CD4-positive, alpha-beta T cell (primary cell): ENCODE data around the gene PLEKHA8. TPM values are rescaled to one million over a fixed set of nuclear protein-coding genes. Genes with fewer than 3 reads are reported as not detected.

Experiments
- ATAC-seq: fragments of 200-7000 bp; cut with Tn5 transposase; one replicate; pipeline ENCODE4 v1.10.0; 2022; ENCODE audit warnings: mild to moderate bottlenecking; ENCODE audit not compliant: poor library complexity
- CTCF ChIA-PET: fragments of 350-600 bp; sonication (Branson Sonifier 250); formaldehyde crosslinking; loops from one replicate; lab custom pipeline; 2021; ENCODE audit warnings: antibody characterized with exemption, inconsistent platforms; lab: Charles Lee
- POLR2A ChIA-PET: fragments of 350-600 bp; sonication (Branson Sonifier 250); formaldehyde crosslinking; loops from one replicate; lab custom pipeline; 2021; ENCODE audit warnings: antibody characterized with exemption, inconsistent platforms; lab: Charles Lee
- DNase-seq, 14 experiments: peaks; one replicate each; pipeline ENCODE4 v3.0.0-alpha.2; 2013 to 2020; ENCODE audit warnings: mixed read lengths in 2 of 14
- H3K27ac ChIP-seq, 2 donors: one replicate each; pipeline versions ENCODE4 v1.5.1 to v1.7.0; 2013; ENCODE audit warnings: low read length in 2 of 2, low read depth in 1 of 2, mild to moderate bottlenecking in 1 of 2
- H3K27me3 ChIP-seq, 2 experiments: 1 replicate in 1 of 2; 2 replicates in 1 of 2; pipeline versions ENCODE4 v1.6.1 to v1.7.0; 2013; ENCODE audit warnings: low read length in 2 of 2, control low read depth in 1 of 2, mild to moderate bottlenecking in 1 of 2, moderate library complexity in 1 of 2; ENCODE audit not compliant: insufficient read depth in 2 of 2, control insufficient read depth in 1 of 2
- H3K36me3 ChIP-seq: one replicate; pipeline ENCODE4 v1.6.1; 2013; ENCODE audit warnings: low read length, control low read depth; ENCODE audit not compliant: insufficient read depth
- H3K4me1 ChIP-seq: one replicate; pipeline ENCODE4 v1.6.1; 2013; ENCODE audit warnings: low read length, control low read depth; ENCODE audit not compliant: insufficient read depth
- H3K4me3 ChIP-seq: one replicate; pipeline ENCODE4 v1.5.1; 2013; ENCODE audit warnings: mild to moderate bottlenecking, low read length, moderate library complexity
- H3K9me3 ChIP-seq, 2 experiments: 1 replicate in 1 of 2; 2 replicates in 1 of 2; pipeline versions ENCODE4 v1.6.1 to v1.7.0; 2013; ENCODE audit warnings: low read length in 2 of 2, mild to moderate bottlenecking in 2 of 2, control low read depth in 1 of 2, moderate library complexity in 1 of 2; ENCODE audit not compliant: control insufficient read depth in 1 of 2, insufficient read depth in 1 of 2
- H3K27ac Mint-ChIP-seq: one replicate; pipeline ENCODE4 v1.8.0; 2020; ENCODE audit warnings: mixed read lengths
- H3K27me3 Mint-ChIP-seq: one replicate; pipeline ENCODE4 v1.8.0; 2021; ENCODE audit warnings: mixed read lengths
- H3K36me3 Mint-ChIP-seq: one replicate; pipeline ENCODE4 v1.8.0; 2021; ENCODE audit warnings: low read depth, mixed read lengths
- H3K4me1 Mint-ChIP-seq: one replicate; pipeline ENCODE4 v1.8.0; 2021; ENCODE audit warnings: low read depth, mixed read lengths
- H3K4me3 Mint-ChIP-seq: one replicate; pipeline ENCODE4 v1.8.0; 2020; ENCODE audit warnings: mild to moderate bottlenecking, mixed read lengths
- H3K9me3 Mint-ChIP-seq: one replicate; pipeline ENCODE4 v1.8.0; 2020; ENCODE audit warnings: mixed read lengths
- intact Hi-C, 2 experiments: fragments of 100-400 bp; cut with DNase I in 1 of 2; cut with micrococcal nuclease in 1 of 2; formaldehyde crosslinking; loops; one replicate each; pipeline versions ENCODE4 v1.15.1 to v1.9.0; 2023 to 2025; cut with DNase I, micrococcal nuclease
- total RNA-seq, 174 experiments: library from RNA in 2 of 174; stranded (reverse) in 2 of 174; gene quantifications; one replicate each; pipeline ENCODE4 v1.2.3 and lab custom pipeline; 2021 to 2026
- TF ChIP-seq, protein P1 (sequence below): fragments of 200-600 bp; IDR thresholded peaks from one replicate; pipeline ENCODE4 v1.8.0; 2022; ENCODE audit warnings: antibody characterized with exemption, mild to moderate bottlenecking

Gene PLEKHA8
- total RNA-seq, 2 experiments from 2014 or later: 7.0 to 7.4 TPM

DNA sequence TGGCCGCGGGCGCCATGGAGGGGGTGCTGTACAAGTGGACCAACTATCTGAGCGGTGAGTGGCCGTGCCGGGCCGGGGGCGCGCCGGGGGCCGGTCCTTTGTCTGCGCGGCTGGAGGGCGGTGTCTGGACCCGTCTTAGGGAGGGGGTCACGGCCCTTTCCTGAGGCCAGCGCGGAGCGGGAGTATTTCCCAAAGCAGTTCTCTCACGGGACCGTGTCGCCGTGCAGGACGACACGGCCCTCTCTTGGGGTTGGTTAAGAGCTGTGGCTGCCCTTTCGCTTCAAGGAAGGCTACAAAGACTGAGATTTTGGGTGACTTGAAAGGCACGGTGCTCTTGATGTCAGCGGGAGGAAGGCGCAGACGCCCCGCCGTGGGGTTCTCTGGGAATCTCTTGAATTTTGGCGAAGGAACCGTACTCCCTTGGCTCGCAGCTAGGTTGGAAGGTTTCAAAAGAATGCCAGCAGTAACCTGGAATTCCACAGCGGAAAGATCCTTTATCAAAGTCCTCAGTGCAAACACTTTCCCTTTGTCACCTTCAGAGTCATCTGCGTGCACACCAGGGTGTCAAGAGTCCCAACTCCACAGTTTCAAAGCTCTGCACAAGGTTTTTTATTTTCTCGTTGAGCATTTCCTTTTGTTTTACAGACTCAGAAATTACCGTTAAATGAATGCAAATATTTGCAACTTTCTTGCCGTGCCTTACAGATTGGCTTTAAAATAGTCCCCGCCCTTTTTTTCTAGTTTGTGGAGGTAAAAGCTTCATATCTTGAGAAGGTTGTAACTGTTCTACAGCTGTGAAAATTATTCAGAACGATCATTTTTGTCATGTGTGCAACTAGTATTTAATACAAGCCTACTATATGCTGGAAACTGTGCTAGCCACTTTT, 780 bp downstream of the PLEKHA8 start:
- no peaks in the 10 kb centered on the region for H3K9me3 Mint-ChIP-seq
- H3K27me3 ChIP-seq: no peaks in the 10 kb centered on the region
- peaks cover 14% of the 10 kb centered on the region for H3K4me1 ChIP-seq
- ATAC-seq (peak; percentile 10), DNase-seq (peak in 10 of 14 experiments; percentile 5 to 67 (median 28))
- ChIA-PET POLR2A (interaction anchor here (0.6 to 3.3 kb wide), 6 partner anchors 11 to 449 kb away, joined by 3 to 21 read pairs (median 4); partner anchors contain the start of gene NOD1), CTCF (interaction anchor here (0.6 to 4.3 kb wide), 2 partner anchors 33 to 459 kb away, joined by 3 to 18 read pairs; no protein-coding TSS in a partner anchor)
- peaks cover 31% of the 10 kb centered on the region for H3K4me1 Mint-ChIP-seq
- H3K27ac ChIP-seq: peak overlapping the region; percentile 50 to 52
- no peaks in the 10 kb centered on the region for H3K27me3 Mint-ChIP-seq
- H3K4me3 ChIP-seq: peak overlapping the region; percentile 70
- intact Hi-C loops: loop anchor here (2.0 to 10.0 kb wide), 7 partner anchors 32 to 568 kb away; partner anchors contain the start of genes MTURN (in 1 of the 2) and ZNRF2 (in 1 of the 2)
- no peak overlapping the region for H3K4me3 Mint-ChIP-seq
- H3K9me3 ChIP-seq: no peaks in the 10 kb centered on the region
- H3K36me3 ChIP-seq: no peaks in the 10 kb centered on the region
- TF ChIP-seq, protein P1, sequence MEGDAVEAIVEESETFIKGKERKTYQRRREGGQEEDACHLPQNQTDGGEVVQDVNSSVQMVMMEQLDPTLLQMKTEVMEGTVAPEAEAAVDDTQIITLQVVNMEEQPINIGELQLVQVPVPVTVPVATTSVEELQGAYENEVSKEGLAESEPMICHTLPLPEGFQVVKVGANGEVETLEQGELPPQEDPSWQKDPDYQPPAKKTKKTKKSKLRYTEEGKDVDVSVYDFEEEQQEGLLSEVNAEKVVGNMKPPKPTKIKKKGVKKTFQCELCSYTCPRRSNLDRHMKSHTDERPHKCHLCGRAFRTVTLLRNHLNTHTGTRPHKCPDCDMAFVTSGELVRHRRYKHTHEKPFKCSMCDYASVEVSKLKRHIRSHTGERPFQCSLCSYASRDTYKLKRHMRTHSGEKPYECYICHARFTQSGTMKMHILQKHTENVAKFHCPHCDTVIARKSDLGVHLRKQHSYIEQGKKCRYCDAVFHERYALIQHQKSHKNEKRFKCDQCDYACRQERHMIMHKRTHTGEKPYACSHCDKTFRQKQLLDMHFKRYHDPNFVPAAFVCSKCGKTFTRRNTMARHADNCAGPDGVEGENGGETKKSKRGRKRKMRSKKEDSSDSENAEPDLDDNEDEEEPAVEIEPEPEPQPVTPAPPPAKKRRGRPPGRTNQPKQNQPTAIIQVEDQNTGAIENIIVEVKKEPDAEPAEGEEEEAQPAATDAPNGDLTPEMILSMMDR: no peak
- no peak overlapping the region for H3K27ac Mint-ChIP-seq
- H3K36me3 Mint-ChIP-seq: peaks cover 27% of the 10 kb centered on the region

DNA sequence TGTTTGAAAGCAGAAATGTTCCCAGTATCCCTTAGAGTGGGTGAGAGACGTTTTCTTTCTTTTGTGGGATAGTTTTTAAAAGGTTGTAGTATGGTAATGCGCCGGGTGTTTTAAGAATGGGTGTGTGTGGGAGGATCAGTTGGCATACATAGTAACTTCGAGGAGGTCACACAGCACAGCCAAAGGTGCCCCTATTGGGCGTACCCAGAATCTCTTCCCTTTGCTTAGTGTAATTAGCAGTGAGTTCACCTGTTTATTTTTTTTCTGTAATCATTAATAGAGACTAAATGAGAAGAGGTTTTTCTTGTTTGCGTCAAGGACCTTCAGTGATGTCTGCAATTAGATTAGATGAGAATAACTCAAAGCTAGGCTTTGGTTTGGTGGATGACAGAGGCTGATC, 1.5 kb downstream of the PLEKHA8 start:
- TF ChIP-seq, protein P1: no peak
- Mint-ChIP-seq H3K4me3 (no peak overlapping the region), H3K36me3 (peaks cover 27% of the 10 kb centered on the region), H3K27me3 (no peaks in the 10 kb centered on the region), H3K27ac (no peak overlapping the region), H3K9me3 (no peaks in the 10 kb centered on the region), H3K4me1 (peaks cover 31% of the 10 kb centered on the region)
- H3K4me3 ChIP-seq: peak overlapping the region; percentile 70
- ChIA-PET CTCF (interaction anchor here (4.3 kb wide), 1 partner anchor 32 kb away, joined by 18 read pairs; no protein-coding TSS in a partner anchor), POLR2A (interaction anchor here (0.7 to 3.3 kb wide), 4 partner anchors 10 to 448 kb away, joined by 3 to 21 read pairs (median 4); partner anchors contain the start of gene NOD1)
- H3K27ac ChIP-seq: no peak overlapping the region
- H3K27me3 ChIP-seq: no peaks in the 10 kb centered on the region
- no peaks in the 10 kb centered on the region for H3K9me3 ChIP-seq
- H3K4me1 ChIP-seq: peaks cover 14% of the 10 kb centered on the region
- ATAC-seq (no peak), DNase-seq (peak in 4 of 14 experiments; percentile 23 to 43 (median 28))
- intact Hi-C loops: loop anchor here (2.0 to 10.0 kb wide), 9 partner anchors 31 to 745 kb away; partner anchors contain the start of genes MTURN (in 2 of the 2), MINDY4 (in 1 of the 2) and ZNRF2 (in 1 of the 2)
- no peaks in the 10 kb centered on the region for H3K36me3 ChIP-seq

DNA sequence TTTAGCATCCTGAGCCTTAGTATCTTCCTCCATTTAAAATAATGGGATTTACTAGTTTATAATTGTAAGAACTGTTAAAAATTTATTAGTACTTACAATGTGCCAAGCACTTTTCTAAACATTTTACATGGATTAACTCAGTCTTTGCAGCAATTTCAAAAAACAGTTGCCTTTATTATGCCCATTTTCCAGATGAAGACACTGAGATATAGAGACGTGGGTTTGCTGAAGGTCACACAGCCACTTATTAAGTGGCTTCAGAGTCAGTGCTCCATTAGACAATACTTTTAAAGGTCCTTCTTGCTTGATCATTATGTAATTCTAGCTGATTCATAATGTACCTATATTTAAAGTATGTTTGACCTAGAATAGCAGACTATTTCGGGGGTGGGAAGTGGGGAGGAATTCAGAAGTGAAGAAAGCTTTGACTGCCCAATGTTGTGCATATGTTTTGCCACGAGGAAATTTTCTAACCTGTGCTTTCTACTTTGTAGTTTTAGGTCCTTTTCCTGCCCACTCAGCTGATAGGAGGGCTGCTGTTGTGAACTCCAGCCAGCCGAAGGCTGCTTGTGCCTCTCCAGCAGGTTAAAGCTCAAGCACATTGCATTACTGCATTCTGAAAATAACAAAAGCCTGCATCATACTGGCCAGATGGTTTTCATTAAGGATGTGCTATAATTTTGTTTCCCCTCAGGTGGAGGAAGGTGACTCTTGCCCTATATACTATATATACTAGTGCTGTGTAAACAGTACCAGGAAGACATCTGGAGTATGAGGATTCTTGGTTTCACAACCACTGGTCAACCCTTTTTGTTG, 4.3 kb downstream of the PLEKHA8 start:
- Histone ChIP-seq H3K36me3 (no peaks in the 10 kb centered on the region), H3K4me3 (no peak overlapping the region), H3K9me3 (no peaks in the 10 kb centered on the region), H3K4me1 (peaks cover 10% of the 10 kb centered on the region), H3K27me3 (no peaks in the 10 kb centered on the region), H3K27ac (no peak overlapping the region)
- TF ChIP-seq, protein P1: no peak
- intact Hi-C loops: loop anchor here in 1 of 2 experiments (10.0 kb wide), 1 partner anchor 742 kb away; the partner anchor contains the start of gene MINDY4
- Mint-ChIP-seq H3K27me3 (no peaks in the 10 kb centered on the region), H3K4me1 (peaks cover 12% of the 10 kb centered on the region), H3K27ac (no peak overlapping the region), H3K36me3 (peaks cover 12% of the 10 kb centered on the region), H3K9me3 (no peaks in the 10 kb centered on the region), H3K4me3 (no peak overlapping the region)
- ATAC-seq (no peak), DNase-seq (no peak)
- CTCF ChIA-PET: interaction anchor here (1.0 kb wide), 1 partner anchor 29 kb away, joined by 4 read pairs; no protein-coding TSS in a partner anchor
- POLR2A ChIA-PET: no interaction called here
